H9 (cell line): Measurements from ENCODE around the gene ADARB2. TPM values are rescaled to one million over a fixed set of nuclear protein-coding genes. Genes with fewer than 3 reads are reported as not detected.

Experiments used
- DNase-seq: peaks from one replicate; pipeline ENCODE4 v3.0.0-alpha.2; 2017
- H2AFZ ChIP-seq: one replicate; pipeline ENCODE4 v1.6.1; 2013; ENCODE audit warnings: mild to moderate bottlenecking, low read length, control low read depth, moderate library complexity
- H2AK5ac ChIP-seq: 2 replicates; pipeline ENCODE4 v1.6.1; 2013; ENCODE audit warnings: low read length, control low read depth, mixed read lengths; ENCODE audit not compliant: insufficient read length
- H2BK120ac ChIP-seq: one replicate; pipeline ENCODE4 v1.6.1; 2013; ENCODE audit warnings: low read depth, mild to moderate bottlenecking, low read length, control low read depth, inconsistent platforms; ENCODE audit not compliant: poor library complexity, severe bottlenecking
- H2BK12ac ChIP-seq: 2 replicates; pipeline ENCODE4 v1.6.1; 2013; ENCODE audit warnings: low read length, control low read depth, mixed read lengths, low read depth; ENCODE audit not compliant: insufficient read length
- H2BK15ac ChIP-seq: 2 replicates; pipeline ENCODE4 v1.6.1; 2013; ENCODE audit warnings: low read depth, low read length, control low read depth
- H2BK20ac ChIP-seq: one replicate; pipeline ENCODE4 v1.6.1; 2013; ENCODE audit warnings: low read depth, mild to moderate bottlenecking, low read length, control low read depth, inconsistent platforms; ENCODE audit not compliant: poor library complexity, severe bottlenecking
- H2BK5ac ChIP-seq: 2 replicates; pipeline ENCODE4 v1.6.1; 2013; ENCODE audit warnings: low read length, control low read depth, mixed read lengths; ENCODE audit not compliant: insufficient read length
- H3K14ac ChIP-seq: 2 replicates; pipeline ENCODE4 v1.6.1; 2013; ENCODE audit warnings: low read length, control low read depth; ENCODE audit not compliant: insufficient read depth
- H3K18ac ChIP-seq: 2 replicates; pipeline ENCODE4 v1.6.1; 2013; ENCODE audit warnings: low read depth, mild to moderate bottlenecking, mixed read lengths, low read length, control low read depth; ENCODE audit not compliant: insufficient read length
- H3K23ac ChIP-seq: 2 replicates; pipeline ENCODE4 v1.6.1; 2013; ENCODE audit warnings: low read length, control low read depth, mixed read lengths, low read depth; ENCODE audit not compliant: insufficient read length
- H3K23me2 ChIP-seq: 2 replicates; pipeline ENCODE4 v1.6.1; 2013; ENCODE audit warnings: low read depth, mild to moderate bottlenecking, mixed read lengths, low read length, control low read depth; ENCODE audit not compliant: insufficient read length, poor library complexity, severe bottlenecking
- H3K27ac ChIP-seq: 2 replicates; pipeline ENCODE4 v1.5.1; 2013; ENCODE audit warnings: low read length, control low read depth, mixed read lengths, low read depth; ENCODE audit not compliant: insufficient read length
- H3K27me3 ChIP-seq: 2 replicates; pipeline ENCODE4 v1.6.1; 2013; ENCODE audit warnings: low read length, control low read depth, inconsistent platforms; ENCODE audit not compliant: insufficient read depth
- H3K4ac ChIP-seq: 2 replicates; pipeline ENCODE4 v1.6.1; 2013; ENCODE audit warnings: low read depth, mild to moderate bottlenecking, control low read depth, inconsistent platforms, low read length, moderate library complexity
- H3K4me1 ChIP-seq: 2 replicates; pipeline ENCODE4 v1.6.1; 2013; ENCODE audit warnings: low read length, control low read depth, inconsistent platforms; ENCODE audit not compliant: insufficient read depth
- H3K4me2 ChIP-seq: 2 replicates; pipeline ENCODE4 v1.6.1; 2013; ENCODE audit warnings: low read length, control low read depth, mixed read lengths; ENCODE audit not compliant: insufficient read length, insufficient read depth
- H3K56ac ChIP-seq: 2 replicates; pipeline ENCODE4 v1.6.1; 2013; ENCODE audit warnings: low read depth, mild to moderate bottlenecking, mixed read lengths, low read length, control low read depth; ENCODE audit not compliant: insufficient read length
- H3K79me1 ChIP-seq: 2 replicates; pipeline ENCODE4 v1.6.1; 2013; ENCODE audit warnings: low read depth, mild to moderate bottlenecking, moderate library complexity, low read length, control low read depth, inconsistent platforms; ENCODE audit not compliant: insufficient read depth, poor library complexity, severe bottlenecking
- H3K79me2 ChIP-seq: 2 replicates; pipeline ENCODE4 v1.6.1; 2013; ENCODE audit warnings: low read length, control low read depth, inconsistent platforms; ENCODE audit not compliant: insufficient read depth
- H3K9ac ChIP-seq: 2 replicates; pipeline ENCODE4 v1.6.1; 2013; ENCODE audit warnings: low read length, control low read depth, mixed read lengths; ENCODE audit not compliant: insufficient read length; ENCODE audit errors: extremely low read depth
- H3K9me3 ChIP-seq: one replicate; pipeline ENCODE4 v1.6.1; 2013; ENCODE audit warnings: low read depth, low read length, inconsistent platforms; ENCODE audit not compliant: control insufficient read depth
- H3T11ph ChIP-seq: one replicate; pipeline ENCODE4 v1.6.1; 2013; ENCODE audit warnings: mild to moderate bottlenecking, low read length, control low read depth, inconsistent platforms
- H4K20me1 ChIP-seq: one replicate; pipeline ENCODE4 v1.6.1; 2013; ENCODE audit not compliant: control insufficient read depth, insufficient read length, insufficient read depth
- H4K5ac ChIP-seq: 2 replicates; pipeline ENCODE4 v1.6.1; 2013; ENCODE audit warnings: low read depth, mild to moderate bottlenecking, mixed read lengths, low read length, control low read depth; ENCODE audit not compliant: insufficient read length
- H4K8ac ChIP-seq: replicated peaks from 2 replicates; pipeline ENCODE4 v1.6.1; 2013; ENCODE audit warnings: low read length, control low read depth, mixed read lengths, low read depth; ENCODE audit not compliant: insufficient read length
- H4K91ac ChIP-seq: 2 replicates; pipeline ENCODE4 v1.6.1; 2013; ENCODE audit warnings: low read depth, mild to moderate bottlenecking, moderate library complexity, mixed read lengths, low read length, control low read depth; ENCODE audit not compliant: insufficient read length
- H3K27ac Mint-ChIP-seq, 3 experiments: 2 replicates in 2 of 3; 3 replicates in 1 of 3; pipeline ENCODE4 v1.8.0; 2020 to 2021; ENCODE audit warnings: mixed read lengths in 3 of 3, mild to moderate bottlenecking in 1 of 3, moderate library complexity in 1 of 3
- H3K27me3 Mint-ChIP-seq: 2 replicates; pipeline ENCODE4 v1.8.0; 2021; ENCODE audit warnings: low read depth, mild to moderate bottlenecking, moderate library complexity, mixed read lengths
- H3K36me3 Mint-ChIP-seq, 3 experiments: 2 replicates in 2 of 3; 3 replicates in 1 of 3; pipeline ENCODE4 v1.8.0; 2020 to 2021; ENCODE audit warnings: low read depth in 3 of 3, mixed read lengths in 3 of 3; ENCODE audit not compliant: insufficient read depth in 1 of 3
- H3K4me1 Mint-ChIP-seq, 2 experiments: 2 replicates each; pipeline ENCODE4 v1.8.0; 2020; ENCODE audit warnings: mixed read lengths in 2 of 2
- H3K4me3 Mint-ChIP-seq, 2 experiments: 2 replicates in 1 of 2; 3 replicates in 1 of 2; pipeline ENCODE4 v1.8.0; 2020 to 2021; ENCODE audit warnings: mild to moderate bottlenecking in 2 of 2, mixed read lengths in 2 of 2, moderate library complexity in 1 of 2
- H3K9me3 Mint-ChIP-seq, 2 experiments: 2 replicates in 1 of 2; 3 replicates in 1 of 2; pipeline ENCODE4 v1.8.0; 2020; ENCODE audit warnings: mild to moderate bottlenecking in 2 of 2, mixed read lengths in 2 of 2, moderate library complexity in 1 of 2
- CTCF ChIP-seq: fragments of 200-600 bp; sonication (generic); conservative IDR thresholded peaks from 3 replicates; pipeline ENCODE4 v1.8.0; 2021; ENCODE audit warnings: antibody characterized with exemption, mild to moderate bottlenecking
- WGBS: extraction: QIAGEN DNeasy Blood & Tissue Kit; methylation state at CpG from one replicate; pipeline ENCODE4 v1.1.7; 2013; ENCODE audit warnings: missing lambda C conversion rate, low lambda C conversion rate, mixed read lengths; ENCODE audit not compliant: insufficient read length; ENCODE audit errors: extremely low coverage; 5-methylcytosine and 5-hydroxymethylcytosine counted together
- total RNA-seq: library from RNA; stranded (reverse); gene quantifications from 2 replicates; pipeline ENCODE4 v1.2.1, GENCODE V29; 2021

Gene ADARB2
- total RNA-seq, 1 experiment from 2014 or later: 0.87 TPM

- no peak overlapping the region for H3K14ac ChIP-seq
- H2AK5ac ChIP-seq: no peak overlapping the region
- no peak overlapping the region for H2BK120ac ChIP-seq
- peak overlapping the region; percentile 8 for H4K8ac ChIP-seq
- no peak overlapping the region for H3T11ph ChIP-seq
- DNase-seq: no peak
- H2BK15ac ChIP-seq: no peak overlapping the region
- H3K4me1 ChIP-seq: no peaks in the 10 kb centered on the region; the same call in 1 of the 2 replicates
- no peaks in the 10 kb centered on the region for H4K20me1 ChIP-seq
- Mint-ChIP-seq H3K36me3 (peaks cover 3 to 7% (median 4%) of the 10 kb centered on the region in 3 experiments; a peak in 5 of 7 replicates), H3K27me3 (peaks cover 18% of the 10 kb centered on the region), H3K4me1 (peaks cover 18 to 23% of the 10 kb centered on the region in 2 experiments), H3K4me3 (no peak overlapping the region), H3K27ac (no peak overlapping the region), H3K9me3 (peaks cover 0 to 2% of the 10 kb centered on the region in 2 experiments; a peak in 2 of 5 replicates)
- no peak overlapping the region for H3K23ac ChIP-seq
- H3K18ac ChIP-seq: no peak overlapping the region
- no peaks in the 10 kb centered on the region for H3K79me2 ChIP-seq
- no peak overlapping the region for H3K4ac ChIP-seq
- no peak overlapping the region for H4K91ac ChIP-seq
- no peaks in the 10 kb centered on the region for H3K23me2 ChIP-seq
- no peak overlapping the region for H2AFZ ChIP-seq
- no peak for TF ChIP-seq CTCF
- H3K56ac ChIP-seq: no peak overlapping the region
- H3K9me3 ChIP-seq: no peaks in the 10 kb centered on the region
- no peaks in the 10 kb centered on the region for H3K79me1 ChIP-seq
- no peak overlapping the region for H3K9ac ChIP-seq
- no peak overlapping the region for H2BK12ac ChIP-seq
- no peak overlapping the region for H3K27ac ChIP-seq
- H3K4me2 ChIP-seq: no peak overlapping the region
- H2BK5ac ChIP-seq: no peak overlapping the region
- WGBS: 100% methylated on average over 1 of the region's 9 CpGs
- H3K27me3 ChIP-seq: no peaks in the 10 kb centered on the region
- no peak overlapping the region for H4K5ac ChIP-seq
- no peak overlapping the region for H2BK20ac ChIP-seq
These were observed 505.0 kb downstream of the ADARB2 start for GRCh38 chr10:1232164-1232911.
